HG02840 (cell line): ENCODE measurements around the gene REG4.
"Not testable (repeated sequence)": the region's sequence is repeated elsewhere in the genome, so short reads cannot be mapped to it uniquely, and the experiment has no call there.

Experiments used
- ATAC-seq: cut with Tn5 transposase; IDR thresholded peaks from one replicate; pipeline ENCODE4 v1.9.1; 2021; ENCODE audit warnings: mild to moderate bottlenecking, moderate library complexity, moderate number of reproducible peaks; ENCODE audit not compliant: unreplicated experiment, low FRiP score

Gene REG4

DNA sequence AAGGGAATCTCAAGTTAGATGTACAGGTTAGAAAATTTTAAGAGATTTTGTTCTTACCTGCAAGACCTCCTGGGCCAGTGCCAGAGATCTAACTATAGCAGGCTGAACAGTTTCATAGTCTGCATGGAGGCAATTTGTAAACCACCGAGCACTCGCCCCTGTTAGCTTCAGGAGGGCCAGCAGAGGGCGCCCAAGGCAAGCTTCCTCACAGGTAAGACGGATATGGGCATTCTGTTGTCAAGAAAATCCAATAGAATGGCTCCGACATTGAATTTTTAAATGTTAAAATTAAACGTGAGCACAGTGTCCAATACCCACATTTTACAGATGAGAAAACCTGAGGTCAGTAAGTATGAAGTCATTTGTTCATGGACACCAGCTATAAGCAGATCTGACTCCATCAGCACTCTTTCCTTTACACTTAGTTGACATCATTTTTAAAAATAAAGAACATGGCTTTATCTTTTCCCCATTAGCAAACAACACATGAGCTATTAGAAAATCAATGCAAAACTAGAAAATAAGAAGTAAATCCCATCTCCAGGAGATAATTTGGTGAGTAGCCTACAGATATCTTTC is 2.2 kb downstream of the REG4 start:
- no peak for ATAC-seq

- ATAC-seq = no peak
These were observed 2.8 kb downstream of the REG4 start for GRCh38 chr1:119808491-119808890.

DNA sequence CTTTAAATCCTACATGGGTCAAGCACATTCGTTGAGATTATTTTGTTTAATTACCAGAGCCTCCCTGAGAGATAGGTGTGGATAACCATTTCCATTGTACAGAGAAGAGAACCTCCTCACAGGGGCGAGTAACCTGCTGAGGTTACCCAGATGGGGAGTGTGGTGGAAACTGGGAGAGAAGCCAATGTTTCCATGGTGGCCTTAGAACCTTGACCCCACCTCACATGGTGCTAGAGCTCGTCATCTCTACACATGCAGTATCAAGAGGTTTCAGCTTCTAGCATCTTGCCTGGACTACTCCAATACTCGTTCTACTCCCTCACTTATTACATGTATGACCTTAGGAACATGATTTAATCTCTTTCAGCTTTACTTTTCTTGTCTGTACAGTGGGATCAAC is 4.8 kb downstream of the REG4 start:
- no peak for ATAC-seq

DNA sequence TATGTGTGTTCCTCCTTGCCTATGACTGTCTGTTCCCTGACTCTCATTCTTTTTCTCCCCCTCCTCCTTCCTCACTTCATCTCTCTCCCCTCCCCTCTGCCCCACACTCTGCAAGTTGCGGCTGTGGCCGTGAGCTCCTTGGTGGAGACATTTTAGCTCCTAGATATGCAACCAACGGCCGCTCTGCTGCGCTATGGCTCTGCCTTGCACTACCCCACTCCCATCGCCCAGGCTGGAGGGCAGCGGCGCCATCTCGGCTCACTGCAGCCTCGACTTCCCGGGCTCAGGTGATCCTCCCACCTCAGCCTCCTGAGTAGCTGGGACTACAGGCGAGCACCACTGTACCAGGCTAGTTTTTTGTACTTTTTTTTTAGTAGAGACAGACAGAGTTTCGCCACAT is 5.5 kb downstream of the REG4 start:
- ATAC-seq = no peak

- no peak for ATAC-seq
These were observed 6.0 kb downstream of the REG4 start for GRCh38 chr1:119805247-119805646.

DNA sequence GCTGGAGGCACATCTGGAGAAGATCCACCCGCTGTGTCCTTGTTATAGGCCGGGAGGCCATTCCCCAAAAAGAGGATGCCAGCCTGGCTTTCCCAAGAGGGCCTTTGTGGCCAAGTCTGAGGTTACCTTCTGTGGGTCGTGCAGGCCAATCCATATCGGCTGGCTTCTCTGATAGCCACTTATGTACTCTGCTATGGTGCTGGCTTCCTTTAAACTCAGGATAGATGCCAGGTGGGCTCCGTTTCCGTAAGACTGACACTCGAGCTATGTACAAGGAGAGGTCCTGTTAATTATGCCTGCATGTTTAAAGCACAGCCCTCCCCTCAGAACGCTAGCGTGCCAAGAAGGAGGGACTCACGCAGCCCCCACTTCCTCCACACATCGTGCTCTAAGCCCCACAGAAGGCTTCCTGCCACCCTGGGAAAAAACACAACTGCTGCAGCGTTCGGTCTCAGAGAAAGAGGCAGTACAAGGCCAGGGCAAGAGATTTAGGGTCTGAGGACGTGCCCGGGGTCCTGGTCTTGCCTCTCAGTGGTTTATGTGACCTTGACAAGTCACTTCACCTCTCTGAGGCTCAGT is 11.6 kb downstream of the REG4 start:
- no peak for ATAC-seq

DNA sequence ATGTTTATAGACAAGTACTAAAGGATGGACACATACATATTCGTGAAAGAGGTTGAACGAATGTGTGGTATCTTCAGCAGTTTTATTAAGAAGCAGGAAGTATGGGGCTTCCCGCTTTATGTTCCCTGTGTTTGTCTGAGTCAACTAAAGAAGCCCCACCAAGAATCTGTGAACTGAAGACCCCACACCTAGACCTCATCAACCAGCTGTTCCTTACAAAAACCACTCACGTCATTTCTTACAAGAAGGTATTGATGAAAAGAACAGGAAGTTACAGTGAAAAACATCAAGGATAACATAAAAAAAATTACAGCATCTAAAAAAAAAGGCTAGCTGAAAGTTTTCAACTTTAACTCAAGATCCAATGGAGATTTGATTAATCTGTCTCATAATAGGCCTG is 12.3 kb downstream of the REG4 start:
- ATAC-seq = no peak

DNA sequence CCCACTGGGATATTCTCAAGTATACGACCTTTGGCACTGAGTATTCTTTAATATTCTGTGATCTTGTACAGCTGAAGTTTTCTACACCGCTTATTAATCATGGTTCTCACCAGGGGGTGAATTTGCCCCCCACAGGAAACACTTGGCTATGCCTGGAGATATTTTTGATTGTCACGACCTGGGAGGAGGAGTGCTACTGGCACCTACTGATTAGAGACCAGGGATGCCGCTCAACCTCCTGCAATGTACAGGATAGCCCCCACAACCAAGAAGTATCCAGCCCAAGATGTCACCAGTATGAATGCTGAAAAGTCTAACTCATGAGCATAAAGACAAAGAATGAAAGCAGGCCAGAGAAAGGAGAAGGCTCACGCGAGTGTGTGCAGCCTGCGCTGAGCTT is 13.7 kb downstream of the REG4 start:
- no peak for ATAC-seq

GRCh38 chr1:119797162-119797561 is 14.1 kb downstream of the REG4 start:
- no peak for ATAC-seq

- no peak for ATAC-seq
These were observed 15.7 kb downstream of the REG4 start for GRCh38 chr1:119795261-119796200.

DNA sequence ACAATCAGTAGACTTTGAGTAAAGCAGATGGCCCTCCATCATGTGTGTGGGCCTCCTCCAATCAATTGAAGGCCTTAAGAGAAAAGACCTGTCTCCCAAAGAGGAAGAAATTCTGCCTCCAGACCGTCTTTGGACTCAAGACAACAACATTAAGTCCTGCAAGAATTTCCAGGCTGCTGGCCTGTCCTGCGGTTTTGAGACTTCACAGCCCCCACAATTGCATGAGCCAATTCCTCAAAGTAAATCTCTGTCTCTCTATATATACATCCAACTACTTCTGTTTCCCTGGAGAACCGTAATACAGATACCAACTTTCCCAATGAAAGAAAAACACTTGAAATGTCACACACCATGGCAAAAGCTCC is 16.4 kb downstream of the REG4 start:
- ATAC-seq = no peak

DNA sequence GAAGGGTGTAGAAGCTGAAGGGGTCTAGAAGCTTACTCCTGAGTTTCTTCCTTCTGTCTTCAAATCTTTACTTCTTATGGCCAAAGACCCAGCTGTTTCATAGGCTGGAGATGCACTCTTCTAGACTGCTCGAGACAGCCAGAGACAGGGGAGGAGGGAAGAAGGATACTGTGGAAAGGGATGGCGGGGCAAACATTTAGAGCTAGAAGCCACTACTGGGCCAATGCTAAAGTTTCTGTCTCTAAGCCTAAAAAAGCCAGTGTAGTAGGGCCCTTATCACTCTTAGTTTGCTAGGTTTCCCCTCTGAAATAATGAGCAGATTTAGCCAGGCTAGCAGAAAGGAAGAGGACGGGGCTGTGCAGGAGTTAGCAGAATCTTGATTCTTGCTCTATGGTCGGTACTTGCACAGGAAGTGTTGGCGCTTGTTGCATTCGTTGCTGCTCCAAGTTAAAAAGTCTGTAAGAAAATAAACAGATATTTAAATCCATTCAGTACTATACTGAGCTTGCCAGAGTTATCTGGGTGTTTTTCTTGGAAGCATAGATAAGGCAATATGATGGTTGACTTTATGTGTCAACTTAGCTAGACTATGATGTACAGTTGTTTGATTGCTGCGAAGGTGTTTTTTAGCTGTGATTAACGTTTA is 16.9 kb downstream of the REG4 start:
- ATAC-seq = no peak

DNA sequence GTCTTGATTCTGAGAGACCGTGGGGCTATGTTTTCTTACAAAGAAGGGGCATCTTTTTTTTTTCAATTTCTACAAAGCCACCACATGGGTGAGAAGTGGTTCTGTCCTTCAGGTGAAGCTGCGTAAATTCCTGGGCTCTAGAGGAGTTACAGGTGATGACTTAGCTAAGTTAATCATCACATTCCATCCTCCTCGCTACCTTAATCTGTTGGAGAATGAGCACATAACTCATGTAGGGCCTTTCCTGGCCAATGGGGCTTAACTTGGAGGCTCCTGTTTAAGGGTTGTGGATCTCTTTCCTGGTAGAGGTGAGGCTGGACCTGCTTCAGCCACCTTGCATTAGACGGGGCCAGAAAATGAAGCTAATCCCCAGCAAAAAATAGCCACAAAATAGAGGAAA is 19.9 kb downstream of the REG4 start:
- no peak for ATAC-seq

- no peak for ATAC-seq
These were observed 20.6 kb downstream of the REG4 start for GRCh38 chr1:119790451-119791198.

GRCh38 chr1:119787776-119788175 is 23.5 kb downstream of the REG4 start:
- ATAC-seq = no peak

GRCh38 chr1:119786473-119787050 is 24.7 kb downstream of the REG4 start:
- ATAC-seq = not testable (repeated sequence)

DNA sequence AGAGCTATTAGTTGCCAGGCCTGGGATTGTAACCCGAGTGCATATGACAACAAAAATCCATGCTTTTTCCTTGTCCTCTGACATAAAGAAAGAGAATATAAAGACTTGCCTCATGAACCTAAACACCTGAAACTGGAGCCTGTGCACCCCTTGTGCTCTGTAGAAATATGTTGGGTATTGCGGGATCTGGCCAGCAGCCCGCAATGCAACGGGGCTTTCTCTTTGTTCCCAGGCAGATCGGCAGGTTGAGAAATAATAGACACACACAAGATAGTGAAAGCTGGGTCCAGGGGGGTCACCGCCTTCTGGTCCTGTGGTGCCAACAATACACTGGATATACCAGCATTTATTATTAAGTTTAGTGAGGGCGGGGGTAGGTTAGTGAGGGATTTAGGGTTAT is 25.2 kb downstream of the REG4 start:
- not testable (repeated sequence) for ATAC-seq

GRCh38 chr1:119784191-119784781 is 27.0 kb downstream of the REG4 start:
- no peak for ATAC-seq

GRCh38 chr1:119783354-119784185 is 27.7 kb downstream of the REG4 start:
- ATAC-seq = no peak
